ENCODE results near the gene PFAS.

GRCh38 chr17:8264320-8264719, 15.2 kb downstream of the PFAS start:
- no peak for TF ChIP-seq POLR2A (IDR thresholded peaks at IDR 0.05)
- no peak for TF ChIP-seq CTCF (IDR thresholded peaks at IDR 0.05)

Data from lower leg skin (tissue), 3 donors.